ENCODE results near the gene NEURL1. TPM values are rescaled to one million over a fixed set of nuclear protein-coding genes. Genes with fewer than 3 reads are reported as not detected.

NEURL1 gene
- total and polyA plus RNA-seq, 2 donors (not counting 1 experiment from before 2014, with no cell fraction given), result 0.30 to 0.57 TPM

DNA sequence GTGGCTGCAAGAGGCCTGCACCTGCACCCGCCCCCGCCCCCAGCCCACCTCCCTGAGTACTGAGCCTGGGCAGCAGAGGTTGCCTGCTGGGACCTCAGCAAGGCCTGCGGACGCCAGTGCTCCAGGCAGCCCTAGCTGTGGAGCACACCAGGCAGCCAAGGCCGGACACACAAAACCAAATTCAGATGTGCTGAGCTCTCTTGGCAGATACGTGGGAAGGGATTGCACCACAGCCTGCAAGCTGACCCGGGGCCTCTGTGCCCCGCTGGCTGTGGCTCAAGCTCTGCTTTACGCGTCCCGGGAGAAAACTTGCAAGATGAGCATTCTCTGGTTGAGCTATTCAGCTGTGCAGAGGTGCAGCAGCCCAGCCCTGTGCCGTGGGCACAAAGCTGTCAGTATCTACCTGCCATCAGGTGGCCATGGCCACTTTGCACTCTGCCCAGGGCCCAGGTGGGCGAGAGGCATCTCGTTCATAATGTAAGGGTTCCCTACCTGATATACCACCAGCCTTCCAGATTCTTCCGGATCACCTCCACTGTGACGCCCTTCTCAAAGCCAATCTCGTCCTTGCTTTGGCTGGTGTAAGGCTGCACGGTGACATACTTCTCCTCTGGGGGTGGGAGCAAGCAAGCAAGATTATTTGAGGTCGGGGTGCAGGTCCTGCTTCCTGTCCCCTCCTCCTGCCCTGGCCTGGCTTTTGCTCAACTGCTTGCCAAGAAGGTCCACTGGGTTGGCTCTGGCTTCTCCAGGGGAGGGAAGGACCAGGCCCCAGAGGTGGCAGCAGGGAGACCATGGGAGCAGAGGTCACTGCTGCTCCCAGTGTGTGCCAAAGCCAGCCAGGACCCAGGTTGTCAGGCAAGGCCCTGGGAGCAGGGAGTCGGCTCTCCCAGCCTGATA is 123.4 kb downstream of the NEURL1 start:
- no peak for TF ChIP-seq EZH2 (IDR thresholded peaks at IDR 0.05; ENCODE audit: borderline replicate concordance, insufficient read depth, low read depth, low read length, poor library complexity, severe bottlenecking)
- TF ChIP-seq, protein P1, sequence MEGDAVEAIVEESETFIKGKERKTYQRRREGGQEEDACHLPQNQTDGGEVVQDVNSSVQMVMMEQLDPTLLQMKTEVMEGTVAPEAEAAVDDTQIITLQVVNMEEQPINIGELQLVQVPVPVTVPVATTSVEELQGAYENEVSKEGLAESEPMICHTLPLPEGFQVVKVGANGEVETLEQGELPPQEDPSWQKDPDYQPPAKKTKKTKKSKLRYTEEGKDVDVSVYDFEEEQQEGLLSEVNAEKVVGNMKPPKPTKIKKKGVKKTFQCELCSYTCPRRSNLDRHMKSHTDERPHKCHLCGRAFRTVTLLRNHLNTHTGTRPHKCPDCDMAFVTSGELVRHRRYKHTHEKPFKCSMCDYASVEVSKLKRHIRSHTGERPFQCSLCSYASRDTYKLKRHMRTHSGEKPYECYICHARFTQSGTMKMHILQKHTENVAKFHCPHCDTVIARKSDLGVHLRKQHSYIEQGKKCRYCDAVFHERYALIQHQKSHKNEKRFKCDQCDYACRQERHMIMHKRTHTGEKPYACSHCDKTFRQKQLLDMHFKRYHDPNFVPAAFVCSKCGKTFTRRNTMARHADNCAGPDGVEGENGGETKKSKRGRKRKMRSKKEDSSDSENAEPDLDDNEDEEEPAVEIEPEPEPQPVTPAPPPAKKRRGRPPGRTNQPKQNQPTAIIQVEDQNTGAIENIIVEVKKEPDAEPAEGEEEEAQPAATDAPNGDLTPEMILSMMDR (IDR thresholded peaks at IDR 0.05), result no peak
- Mint-ChIP-seq H3K4me3 (no peak overlapping the region), H3K4me1 (no peaks in the 10 kb centered on the region), H3K9me3 (ENCODE audit: insufficient read depth) (no peaks in the 10 kb centered on the region), H3K27ac (peak overlapping the region; percentile 46), H3K27me3 (no peaks in the 10 kb centered on the region)
- intact Hi-C loops (cut with micrococcal nuclease), result no loop called here
- Histone ChIP-seq H3K27ac (ENCODE audit: low read length in 2 of 2) (no peak overlapping the region), H3K79me2 (ENCODE audit: control insufficient read depth, insufficient read depth, low read length) (no peaks in the 10 kb centered on the region), H4K20me1 (ENCODE audit: control insufficient read depth, insufficient read depth, low read length, poor library complexity, severe bottlenecking) (no peaks in the 10 kb centered on the region), H3K36me3 (replicated peaks in 1 of 2; ENCODE audit: control extremely low read depth in 1 of 2, control insufficient read depth in 1 of 2, extremely low read depth in 1 of 2, insufficient read depth in 2 of 2, low read length in 1 of 2) (peaks cover 0 to 6% of the 10 kb centered on the region in 2 experiments), H3K9ac (ENCODE audit: low read length) (no peak overlapping the region), H2AFZ (ENCODE audit: insufficient read depth, low read depth, low read length, poor library complexity, severe bottlenecking) (no peak overlapping the region), H3K4me3 (ENCODE audit: control extremely low read depth in 1 of 5, extremely low read depth in 1 of 5, insufficient read depth in 1 of 5, low read depth in 2 of 5, low read length in 4 of 5) (no peak overlapping the region), H3K27me3 (replicated peaks in 1 of 4; ENCODE audit: control extremely low read depth in 1 of 4, control insufficient read depth in 3 of 4, insufficient read depth in 4 of 4, low read length in 3 of 4) (no peaks in the 10 kb centered on the region), H3K9me3 (ENCODE audit: control extremely low read depth in 1 of 3, control insufficient read depth in 2 of 3, insufficient read depth in 1 of 3, low read length in 2 of 3) (no peaks in the 10 kb centered on the region), H3K4me1 (ENCODE audit: control insufficient read depth in 2 of 2, insufficient read depth in 2 of 2, low read length in 2 of 2) (no peaks in the 10 kb centered on the region), H3K4me2 (replicated peaks; ENCODE audit: low read depth, low read length, poor library complexity, severe bottlenecking) (no peak overlapping the region)
- 94% methylated on average over 17 of the region's 20 CpGs for WGBS (ENCODE audit: insufficient coverage)
- DNase-seq (no peak), ATAC-seq (ENCODE audit: low read depth) (no peak)
- ChIA-PET CTCF (interaction anchor here (0.6 kb wide), 1 partner anchor 23 kb away, joined by 3 read pairs; no protein-coding TSS in a partner anchor), POLR2A (no interaction called here)
